NCI-H2196 treated with DMSO at 0.1 percent for 48 hours (cell line): ENCODE measurements around the gene CAB39L.

Experiments
- DNase-seq: peaks from one replicate; lab custom pipeline; 2025; ENCODE audit not compliant: unreplicated experiment; lab: John Stamatoyannopoulos, UW

The CAB39L gene

GRCh38 chr13:49443704-49444523 lies at the start of gene CAB39L, which contains the start of gene SETDB2:
CAB39L (minus strand) TSS chr13:49444064; CDS start chr13:49382910, 61,154 bp downstream.
SETDB2 (plus strand) TSS chr13:49444274; CDS start chr13:49451894, 7,620 bp downstream.
- DNase-seq: peak; percentile 86

GRCh38 chr13:49488563-49488962 lies 44.7 kb upstream of the CAB39L start:
- DNase-seq: no peak

GRCh38 chr13:49481788-49482187 lies 37.9 kb upstream of the CAB39L start:
- no peak for DNase-seq

GRCh38 chr13:49476529-49476928 lies 32.7 kb upstream of the CAB39L start:
- no peak for DNase-seq

- no peak for DNase-seq
Observed at GRCh38 chr13:49472186-49472585, 28.3 kb upstream of the CAB39L start.

GRCh38 chr13:49466292-49466838 lies 22.5 kb upstream of the CAB39L start:
- no peak for DNase-seq

GRCh38 chr13:49464621-49465325 lies 20.9 kb upstream of the CAB39L start:
- DNase-seq: no peak

GRCh38 chr13:49464085-49464484 lies 20.2 kb upstream of the CAB39L start:
- DNase-seq: no peak

GRCh38 chr13:49459580-49459979 lies 15.7 kb upstream of the CAB39L start:
- no peak for DNase-seq

GRCh38 chr13:49457221-49457620 lies 13.4 kb upstream of the CAB39L start:
- DNase-seq: no peak

GRCh38 chr13:49456156-49456555 lies 12.3 kb upstream of the CAB39L start:
- DNase-seq: no peak

- no peak for DNase-seq
Observed at GRCh38 chr13:49455007-49455398, 11.1 kb upstream of the CAB39L start.

- DNase-seq: no peak
Observed at GRCh38 chr13:49454388-49455006, 10.6 kb upstream of the CAB39L start.

- no peak for DNase-seq
Observed at GRCh38 chr13:49453465-49453864, 9.6 kb upstream of the CAB39L start.

GRCh38 chr13:49452725-49453457 lies 9.0 kb upstream of the CAB39L start:
- no peak for DNase-seq

- no peak for DNase-seq
Observed at GRCh38 chr13:49450105-49450819, 6.4 kb upstream of the CAB39L start.

- no peak for DNase-seq
Observed at GRCh38 chr13:49448753-49449152, 4.9 kb upstream of the CAB39L start.

- no peak for DNase-seq
Observed at GRCh38 chr13:49446473-49446872, 2.6 kb upstream of the CAB39L start.

GRCh38 chr13:49444524-49445395 lies 896 bp upstream of the CAB39L start:
- no peak for DNase-seq
